ENCODE measurements around the gene LAMA5.

LAMA5 gene

GRCh38 chr20:62333820-62334595 lies 33.1 kb downstream of the LAMA5 start:
- no peak for DNase-seq (ENCODE audit: low read depth)
- TF ChIP-seq CTCF (IDR thresholded peaks at IDR 0.05; ENCODE audit: insufficient read depth, low read depth, low read length, missing control alignments) = no peak
- H3K4me3 ChIP-seq (ENCODE audit: low read length) = no peak overlapping the region

DNA sequence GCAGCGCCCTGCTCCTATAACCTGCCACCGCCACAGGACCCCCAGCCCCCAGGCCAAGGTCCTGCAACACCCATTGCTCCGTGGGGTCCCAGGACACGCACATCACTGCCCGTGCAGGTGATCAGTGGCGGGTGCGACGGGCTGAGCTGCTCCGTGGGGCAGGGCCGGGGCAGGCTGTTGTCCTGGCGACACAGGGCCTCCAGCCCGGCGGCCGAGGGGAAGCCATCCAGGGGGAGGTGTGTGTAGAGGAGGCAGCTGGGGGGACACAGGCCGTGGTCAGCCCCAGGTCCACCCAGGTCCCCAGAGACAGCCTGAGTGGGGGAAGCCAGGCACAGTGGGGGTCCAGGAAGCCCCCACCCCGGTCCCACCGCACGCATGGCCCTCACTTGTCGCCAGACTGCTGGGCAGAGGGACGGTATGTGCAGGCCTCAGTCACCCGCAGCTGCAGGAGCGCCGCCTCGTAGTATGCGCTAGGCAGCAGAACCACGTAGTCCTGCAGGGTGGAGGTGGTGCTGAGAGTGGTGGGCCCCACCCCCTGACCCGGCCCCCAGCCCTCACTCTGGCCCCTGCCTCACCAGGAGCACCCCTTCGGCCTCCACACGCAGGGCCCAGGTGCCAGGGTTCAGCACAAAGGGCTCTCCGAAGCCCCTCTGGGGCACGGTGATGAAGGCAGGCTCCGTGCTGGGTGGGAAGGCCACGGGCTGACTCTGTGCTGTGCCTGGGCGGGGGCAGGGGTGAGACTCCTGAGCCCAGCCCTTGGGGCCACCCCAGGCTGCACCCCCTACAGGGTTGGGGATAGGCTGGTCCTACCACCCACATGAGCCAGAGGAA lies 33.9 kb downstream of the LAMA5 start:
- no peak for TF ChIP-seq CTCF (IDR thresholded peaks at IDR 0.05; ENCODE audit: insufficient read depth, low read depth, low read length, missing control alignments)
- no peak for DNase-seq (ENCODE audit: low read depth)
- no peak overlapping the region for H3K4me3 ChIP-seq (ENCODE audit: low read length)

GRCh38 chr20:62332421-62332820 lies 34.7 kb downstream of the LAMA5 start:
- DNase-seq (ENCODE audit: low read depth) = no peak
- TF ChIP-seq CTCF (IDR thresholded peaks at IDR 0.05; ENCODE audit: insufficient read depth, low read depth, low read length, missing control alignments) = no peak
- no peak overlapping the region for H3K4me3 ChIP-seq (ENCODE audit: low read length)

DNA sequence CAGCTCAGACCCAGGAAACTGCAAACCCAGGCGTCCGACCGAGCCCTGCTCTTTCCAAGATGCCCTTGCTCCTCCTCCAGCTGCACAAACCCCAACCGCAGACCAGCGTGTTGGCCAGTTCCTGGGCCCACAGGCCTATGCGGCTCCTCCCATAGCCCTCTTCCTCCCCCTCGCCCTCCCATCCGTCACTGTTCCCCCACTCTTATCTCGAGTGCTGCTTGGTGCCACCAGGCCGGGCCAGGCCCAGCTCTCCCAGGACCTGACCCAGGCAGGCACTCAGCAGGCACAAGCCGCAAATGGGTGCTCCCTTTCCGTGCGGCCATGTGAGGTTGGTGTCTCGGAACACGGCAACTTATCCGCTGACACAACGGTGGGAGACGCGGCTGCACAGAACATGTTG lies 35.8 kb downstream of the LAMA5 start:
- no peak for TF ChIP-seq CTCF (IDR thresholded peaks at IDR 0.05; ENCODE audit: insufficient read depth, low read depth, low read length, missing control alignments)
- no peak for DNase-seq (ENCODE audit: low read depth)

GRCh38 chr20:62330576-62331317 lies 36.4 kb downstream of the LAMA5 start:
- DNase-seq (ENCODE audit: low read depth) = peak; percentile 56
- no peak overlapping the region for H3K4me3 ChIP-seq (ENCODE audit: low read length)
- no peak for TF ChIP-seq CTCF (IDR thresholded peaks at IDR 0.05; ENCODE audit: insufficient read depth, low read depth, low read length, missing control alignments)

More for the DNA sequence above, 35.8 kb downstream of the LAMA5 start:
- H3K4me3 ChIP-seq (ENCODE audit: low read length) = no peak overlapping the region

GRCh38 chr20:62329389-62330377 lies 37.4 kb downstream of the LAMA5 start:
- no peak for DNase-seq (ENCODE audit: low read depth)
- no peak overlapping the region for H3K4me3 ChIP-seq (ENCODE audit: low read length)
- TF ChIP-seq CTCF (IDR thresholded peaks at IDR 0.05; ENCODE audit: insufficient read depth, low read depth, low read length, missing control alignments) = no peak

Measured in epithelial cell of esophagus (primary cell).